ENCODE results near the gene DAPK2. TPM values are rescaled to one million over a fixed set of nuclear protein-coding genes. Genes with fewer than 3 reads are reported as not detected.

DAPK2 gene
- total and polyA plus RNA-seq, 2 of the 4 experiments (the other 2 are of a cell fraction): 0.34 to 0.36 TPM

- H3K18ac ChIP-seq (ENCODE audit: low read depth, low read length): no peak overlapping the region
- H3K79me1 ChIP-seq (ENCODE audit: low read depth in 1 of 2, low read length in 2 of 2): peaks cover 0 to 7% of the 10 kb centered on the region in 2 experiments; a peak in 3 of 4 replicates
- TF ChIP-seq CEBPB (IDR thresholded peaks at IDR 0.05; ENCODE audit: low read depth, low read length): no peak
- no peak for TF ChIP-seq RAD21 (IDR thresholded peaks at IDR 0.05; ENCODE audit: low read length)
- TF ChIP-seq CHD1 (IDR thresholded peaks at IDR 0.05; ENCODE audit: low read depth, low read length): no peak
- TF ChIP-seq SMC3 (IDR thresholded peaks at IDR 0.05; ENCODE audit: low read depth, low read length): no peak
- no peak for TF ChIP-seq BHLHE40 (IDR thresholded peaks at IDR 0.05; ENCODE audit: low read depth, low read length)
- TF ChIP-seq RFX5 (IDR thresholded peaks at IDR 0.05; ENCODE audit: low read depth, low read length): no peak
- in situ Hi-C loops (cut with MboI; ENCODE audit: low sequenced_read_pairs) (loop anchor here (25.0 kb wide), 2 partner anchors 433 to 783 kb away; partner anchors contain the start of gene APH1B), dilution Hi-C loops (cut with HindIII; ENCODE audit: low sequenced_read_pairs, unreplicated experiment) (no loop called here), intact Hi-C loops (cut with micrococcal nuclease) (loop anchor here (10.0 kb wide), 1 partner anchor 775 kb away; no protein-coding TSS in a partner anchor)
- H4K5ac ChIP-seq (ENCODE audit: low read depth, low read length): no peak overlapping the region
- H2BK15ac ChIP-seq (ENCODE audit: low read depth, low read length): no peak overlapping the region
- no peak overlapping the region for H3K23ac ChIP-seq (ENCODE audit: low read depth, low read length)
- H4K91ac ChIP-seq (ENCODE audit: insufficient read depth, low read depth, low read length): no peak overlapping the region
- no peak overlapping the region for H4K8ac ChIP-seq (ENCODE audit: low read depth in 2 of 2, low read length in 2 of 2)
- peaks cover 8% of the 10 kb centered on the region for H3K9me1 ChIP-seq (ENCODE audit: insufficient read depth, low read length)
- H3K56ac ChIP-seq (ENCODE audit: extremely low read depth, insufficient read depth, low read length): no peak overlapping the region
- no peak overlapping the region for H2BK20ac ChIP-seq (ENCODE audit: low read depth, low read length)
- no peak overlapping the region for H3K4me2 ChIP-seq (ENCODE audit: low read depth, low read length)
- ChIA-PET CTCF (interaction anchor here (0.6 kb wide), 1 partner anchor 290 kb away, joined by 3 read pairs; no protein-coding TSS in a partner anchor), POLR2A (ENCODE audit: unreplicated experiment) (no interaction called here)
- no peak overlapping the region for H3K4ac ChIP-seq (ENCODE audit: low read depth, low read length)
- no peak overlapping the region for H3K4me3 ChIP-seq (ENCODE audit: insufficient read depth, low read depth, low read length)
- peaks cover 15% of the 10 kb centered on the region for H3K4me1 ChIP-seq (ENCODE audit: control insufficient read depth, insufficient read depth, low read length)
- H2AK5ac ChIP-seq (ENCODE audit: low read depth, low read length): no peak overlapping the region
- H3K9me3 ChIP-seq (ENCODE audit: control insufficient read depth, insufficient read depth, low read length): no peaks in the 10 kb centered on the region
- no CpG with 5 or more reads among the region's 3 CpGs for WGBS, 2 experiments (ENCODE audit: extremely low coverage in 2 of 2, insufficient read length in 1 of 2)
- H3K27me3 ChIP-seq (ENCODE audit: control insufficient read depth, insufficient read depth, low read length): no peaks in the 10 kb centered on the region
- H2BK120ac ChIP-seq (ENCODE audit: low read depth, low read length): no peak overlapping the region
- BruUV-seq (replicated peaks): no TSS peak
- DNase-seq (no peak), ATAC-seq (ENCODE audit: low read depth) (no peak)
- no peak overlapping the region for H3K27ac ChIP-seq (ENCODE audit: insufficient read depth, low read length)
- H3K14ac ChIP-seq (replicated peaks; ENCODE audit: low read depth, low read length): no peak overlapping the region
- H3K9ac ChIP-seq (ENCODE audit: low read depth, low read length): no peak overlapping the region
- no peak overlapping the region for H2AK9ac ChIP-seq (replicated peaks; ENCODE audit: low read depth, low read length, poor library complexity)
- peaks cover 7% of the 10 kb centered on the region; the same call in 1 of the 2 replicates for H4K20me1 ChIP-seq (ENCODE audit: insufficient read depth, low read length)
- peaks cover 3% of the 10 kb centered on the region; the same call in 1 of the 2 replicates for H3K36me3 ChIP-seq (ENCODE audit: control insufficient read depth, insufficient read depth, low read length)
- H2BK5ac ChIP-seq (ENCODE audit: low read depth, low read length, poor library complexity, severe bottlenecking): no peak overlapping the region
- H2AFZ ChIP-seq (replicated peaks; ENCODE audit: low read length, poor library complexity): no peak overlapping the region
Measured at GRCh38 chr15:64070106-64070505, 23.8 kb upstream of the DAPK2 start.
